Left renal pelvis (tissue), 4 donors: ENCODE results near the gene BUB1B. TPM values are rescaled to one million over a fixed set of nuclear protein-coding genes. Genes with fewer than 3 reads are reported as not detected.
"Not testable (repeated sequence)": the region's sequence is repeated elsewhere in the genome, so short reads cannot be mapped to it uniquely, and the experiment has no call there.

ENCODE experiments used
- DNase-seq, 4 donors: peaks; one replicate each; pipeline ENCODE4 v3.0.0-alpha.2; 2013; ENCODE audit warnings: low read depth in 4 of 4, low spot score in 3 of 4
- polyA plus RNA-seq, 4 donors: library from polyadenylated mRNA; unstranded; fragments of 120-200 nt; gene quantifications; one replicate each; pipeline ENCODE4 v1.2.1, GENCODE V29; 2013; ENCODE audit not compliant: insufficient read length in 4 of 4

The BUB1B gene
- polyA plus RNA-seq, 4 donors, result 27.0 to 33.2 (median 31.6) TPM

DNA sequence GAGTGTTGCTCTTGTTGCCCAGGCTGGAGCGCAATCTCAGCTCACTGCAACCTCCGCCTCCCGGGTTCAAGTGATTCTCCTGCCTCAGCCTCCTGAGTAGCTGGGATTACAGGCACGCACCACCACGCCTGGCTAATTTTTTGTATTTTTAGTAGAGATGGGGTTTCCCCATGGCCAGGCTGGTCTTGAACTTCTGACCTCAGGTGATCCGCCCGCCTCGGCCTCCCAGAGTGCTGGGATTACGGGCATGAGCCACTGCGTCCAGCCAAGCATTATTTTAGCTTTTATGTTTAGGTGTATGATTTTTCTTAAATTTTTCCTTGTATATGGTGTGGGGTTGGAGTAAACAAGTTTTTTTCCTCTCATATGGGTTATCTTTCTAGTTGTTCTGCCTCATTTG, 6.5 kb downstream of the BUB1B start:
- DNase-seq, result not testable (repeated sequence)

DNA sequence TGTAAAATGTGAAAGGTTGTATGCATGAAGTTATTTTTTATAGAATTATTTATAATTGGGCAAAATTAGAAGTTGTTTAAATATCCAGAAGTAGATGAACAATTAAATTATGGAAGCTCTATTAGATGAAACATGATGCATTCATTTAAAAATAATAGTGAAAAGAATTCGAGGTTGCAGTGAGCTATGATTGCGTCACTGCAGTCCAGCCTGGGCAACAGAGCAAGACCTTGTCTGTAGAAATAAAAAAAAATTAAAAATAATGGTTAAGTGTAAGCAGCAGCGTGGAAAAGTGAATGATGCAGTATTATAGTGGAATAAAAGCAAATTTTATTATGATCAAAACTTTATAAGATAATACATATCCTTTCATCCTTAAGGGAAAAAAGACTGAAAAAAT, 14.3 kb downstream of the BUB1B start:
- DNase-seq, result no peak

DNA sequence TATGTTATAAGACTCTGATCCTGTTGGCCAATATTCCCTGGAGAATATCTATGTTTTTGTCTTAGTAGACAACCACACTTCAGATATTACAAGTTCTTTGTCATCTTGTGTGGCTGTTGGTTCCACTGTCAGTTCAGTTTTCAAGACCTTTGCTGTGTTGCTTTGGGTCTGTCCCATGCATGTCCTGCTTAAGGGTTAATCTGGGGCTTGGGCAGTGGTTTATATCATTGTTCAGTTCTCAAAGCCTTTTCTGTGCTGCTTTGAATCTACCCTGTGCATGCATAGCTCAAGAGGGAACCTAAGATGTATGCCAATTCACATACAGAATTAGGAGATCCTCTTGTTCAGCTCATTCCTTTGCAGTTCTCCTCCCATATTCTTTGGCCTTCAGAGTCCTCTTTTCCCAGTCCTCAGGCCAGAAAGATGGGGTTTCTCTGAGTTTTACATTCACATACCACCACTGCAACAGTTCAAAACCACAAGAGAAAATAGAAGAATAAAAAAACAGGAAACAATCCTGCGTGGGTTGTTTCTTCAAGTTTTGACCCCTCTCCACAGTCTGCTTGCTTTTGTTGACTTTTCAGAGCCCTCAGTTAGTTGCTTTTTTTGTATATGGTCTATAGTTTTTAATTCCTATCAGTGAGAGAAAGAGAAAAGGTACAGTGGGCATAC, 21.6 kb downstream of the BUB1B start:
- no peak for DNase-seq

DNA sequence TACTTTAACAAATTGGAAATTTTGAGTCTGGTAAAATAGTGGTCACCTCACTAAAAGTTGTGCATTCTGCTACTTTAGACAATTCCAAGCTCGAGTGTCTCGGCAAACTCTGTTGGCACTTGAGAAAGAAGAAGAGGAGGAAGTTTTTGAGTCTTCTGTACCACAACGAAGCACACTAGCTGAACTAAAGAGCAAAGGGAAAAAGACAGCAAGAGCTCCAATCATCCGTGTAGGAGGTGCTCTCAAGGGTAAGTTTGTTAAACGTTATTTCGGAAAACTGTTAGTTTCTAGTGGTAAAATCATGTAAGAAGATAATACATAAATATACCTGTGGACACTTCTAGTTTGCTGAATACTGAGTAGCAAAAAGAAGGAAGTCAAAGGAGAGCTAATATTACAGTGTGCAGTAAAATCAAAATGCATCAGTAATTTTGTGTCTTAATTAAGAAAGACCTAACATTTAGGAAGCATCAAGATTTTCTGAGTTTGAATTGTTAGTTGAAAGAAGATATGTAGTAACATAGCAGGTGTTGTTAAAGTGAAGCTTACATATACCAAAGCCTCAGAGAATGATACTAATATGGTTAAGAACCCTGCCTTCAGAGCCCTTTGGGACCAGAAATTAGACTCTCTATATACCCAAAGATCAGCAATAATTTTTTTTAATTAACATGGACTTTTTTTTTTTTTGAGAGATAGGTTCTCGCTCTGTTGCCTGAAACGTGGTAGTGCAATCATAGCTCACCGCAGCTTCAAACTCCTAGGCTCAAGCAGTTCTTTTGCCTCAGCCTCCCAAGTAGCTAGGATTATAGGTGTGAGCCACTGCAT, 23.0 kb downstream of the BUB1B start:
- no peak for DNase-seq

DNA sequence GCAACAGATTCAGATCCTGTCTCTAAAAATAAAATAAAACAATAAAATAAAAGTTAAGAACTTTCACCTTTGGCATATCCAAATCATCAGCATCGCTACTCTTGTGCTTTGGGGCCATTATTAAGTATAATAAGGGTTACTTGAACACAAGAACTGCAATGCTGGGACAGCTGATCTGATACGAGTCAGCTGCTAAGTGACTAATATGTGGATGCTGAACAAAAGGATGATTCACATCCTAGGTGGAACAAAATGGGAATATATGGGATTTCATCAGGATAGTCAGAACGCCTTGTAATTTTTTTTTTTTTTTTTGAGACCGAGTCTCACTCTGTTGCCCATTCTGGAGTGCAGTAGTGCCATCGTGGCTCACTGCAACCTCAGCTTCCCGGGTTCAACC, 29.7 kb downstream of the BUB1B start:
- no peak for DNase-seq

DNA sequence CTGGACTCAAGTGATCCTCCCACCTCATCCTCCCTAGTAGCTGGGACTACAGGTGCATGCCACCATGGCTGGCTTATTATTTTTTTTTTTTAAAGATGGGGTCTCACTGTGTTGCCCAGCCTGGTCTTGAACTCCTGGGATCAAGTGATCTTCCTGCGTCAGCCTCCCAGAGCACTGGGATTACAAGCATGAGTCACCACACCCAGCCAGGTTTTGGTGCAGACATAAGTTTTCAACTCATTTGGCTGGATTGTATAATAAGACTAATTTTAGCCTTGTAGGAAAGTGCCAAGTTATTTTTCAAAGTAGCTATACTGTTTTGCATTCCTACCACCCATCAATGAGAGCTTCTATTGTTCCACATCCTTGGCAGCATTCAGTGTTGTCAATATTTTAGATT, 32.1 kb downstream of the BUB1B start:
- DNase-seq, result no peak

DNA sequence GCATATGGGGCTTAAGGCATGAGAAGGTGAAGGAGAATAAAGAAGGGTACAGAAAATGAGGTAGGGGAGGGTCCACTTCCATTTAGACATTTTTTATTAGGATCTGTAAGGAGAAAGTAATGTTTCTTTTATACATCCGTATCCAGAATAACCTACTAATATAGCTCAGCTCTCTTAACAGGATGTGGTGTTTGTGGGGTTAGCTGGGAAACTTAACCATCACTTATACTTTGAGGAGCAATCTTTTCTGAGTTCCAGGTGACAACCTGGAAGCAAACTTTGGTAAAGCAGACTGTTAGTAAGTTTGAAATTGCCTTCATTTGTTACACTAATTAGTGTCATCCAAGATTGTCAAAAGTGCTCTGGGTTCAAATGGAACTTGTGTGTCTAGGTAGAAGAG, 36.6 kb downstream of the BUB1B start:
- DNase-seq, result no peak

DNA sequence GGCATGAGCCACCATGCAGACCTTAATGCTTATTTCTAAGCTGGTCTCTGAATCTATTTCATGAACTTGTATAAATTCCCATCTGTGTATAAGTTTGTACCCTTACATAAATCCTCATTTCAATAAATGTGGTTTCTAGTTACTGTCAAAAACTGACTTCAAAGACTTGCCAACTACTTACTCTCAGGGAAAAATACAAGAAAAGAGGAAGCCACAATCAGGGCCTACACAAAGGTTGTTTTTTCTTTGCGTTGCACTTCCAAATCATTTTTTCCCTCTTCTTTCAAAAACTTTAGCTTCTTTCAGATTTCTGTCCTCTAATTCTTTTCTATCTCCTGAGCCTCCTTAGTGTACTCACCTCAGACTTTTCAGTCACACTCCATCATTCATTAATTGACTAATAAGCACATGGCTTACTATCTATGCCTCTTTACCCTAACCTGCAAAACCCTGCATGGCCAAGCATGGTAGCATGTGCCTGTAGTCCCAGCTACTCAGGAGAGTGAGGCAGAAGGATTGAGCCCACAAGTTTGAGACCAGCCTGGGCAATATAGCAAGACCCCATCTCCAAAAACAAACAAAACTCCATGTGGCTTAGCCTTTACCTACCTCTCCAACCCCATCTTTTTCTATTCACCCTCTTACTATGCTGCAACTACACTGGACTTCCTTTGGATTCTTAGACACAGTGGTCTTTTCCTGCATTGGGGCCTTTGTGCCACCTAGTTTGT, 37.7 kb downstream of the BUB1B start:
- DNase-seq, result no peak

DNA sequence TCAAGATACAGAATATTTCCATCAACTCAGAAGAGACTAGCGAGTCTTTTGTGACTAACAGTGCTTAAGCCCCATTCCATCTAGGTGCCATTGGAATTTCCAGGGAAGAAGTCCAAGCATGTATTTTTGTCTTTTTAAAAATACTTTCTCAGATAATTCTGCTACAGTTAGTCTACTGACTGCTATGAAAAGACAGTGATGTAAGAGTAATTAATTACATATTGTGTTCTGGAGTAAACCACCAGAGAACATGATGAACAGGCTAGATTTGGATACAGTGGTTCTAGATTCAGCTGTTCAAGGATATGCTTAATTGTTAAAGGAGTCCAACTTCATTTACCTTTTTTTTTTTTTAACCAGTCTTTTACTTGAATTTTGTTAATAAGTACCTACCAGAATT, 43.2 kb downstream of the BUB1B start:
- no peak for DNase-seq

DNA sequence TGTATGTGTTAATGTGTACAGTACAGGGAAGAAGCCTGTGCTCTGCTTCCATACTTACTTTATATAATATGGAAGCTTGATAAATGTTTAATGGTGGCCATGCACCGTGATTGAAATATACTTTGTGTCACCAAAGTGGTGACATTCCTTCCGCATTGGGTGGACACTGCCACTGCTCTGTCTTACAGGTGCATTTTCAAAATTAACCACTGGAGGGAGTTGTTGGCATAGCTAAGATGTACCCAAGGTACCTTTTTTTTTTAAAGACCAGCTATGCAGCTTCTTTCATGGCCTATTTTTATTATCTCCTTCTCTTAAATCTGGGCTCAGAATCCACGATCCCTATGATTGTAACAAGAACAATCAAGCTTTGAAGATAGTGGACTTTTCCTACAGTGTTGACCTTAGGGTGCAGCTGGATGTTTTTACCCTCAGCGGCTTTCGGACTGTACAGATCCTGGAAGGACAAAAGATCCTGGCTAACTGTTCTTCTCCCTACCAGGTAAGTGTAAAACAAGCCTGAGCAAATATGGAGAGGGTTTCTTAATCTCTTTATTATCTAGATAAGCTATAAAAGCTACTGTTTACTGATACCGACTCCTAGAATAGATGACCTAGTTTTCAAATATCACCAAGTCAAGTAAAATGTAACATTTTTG, 56.4 kb downstream of the BUB1B start:
- peak in 3 of 4 donors; percentile 54 to 78 (median 62) for DNase-seq

DNA sequence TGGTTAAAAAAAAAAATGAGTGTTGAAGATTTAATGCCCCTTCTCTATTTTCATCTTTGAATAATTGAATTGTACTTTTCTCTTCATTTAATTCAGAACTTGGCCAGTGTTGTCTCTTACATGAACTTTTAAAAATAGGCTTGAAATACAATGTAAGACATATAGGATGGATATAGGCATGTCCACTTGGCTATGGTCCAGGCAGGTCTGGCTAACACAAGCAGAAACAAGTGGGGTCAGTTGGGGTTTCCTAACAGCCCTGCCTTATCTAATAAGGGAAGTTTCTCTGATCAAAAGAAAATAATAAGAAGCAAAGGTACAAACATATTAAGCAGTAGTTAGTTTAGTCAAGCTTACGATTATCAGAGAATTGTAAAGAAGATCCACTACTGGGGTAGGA, 58.9 kb downstream of the BUB1B start:
- no peak for DNase-seq

DNA sequence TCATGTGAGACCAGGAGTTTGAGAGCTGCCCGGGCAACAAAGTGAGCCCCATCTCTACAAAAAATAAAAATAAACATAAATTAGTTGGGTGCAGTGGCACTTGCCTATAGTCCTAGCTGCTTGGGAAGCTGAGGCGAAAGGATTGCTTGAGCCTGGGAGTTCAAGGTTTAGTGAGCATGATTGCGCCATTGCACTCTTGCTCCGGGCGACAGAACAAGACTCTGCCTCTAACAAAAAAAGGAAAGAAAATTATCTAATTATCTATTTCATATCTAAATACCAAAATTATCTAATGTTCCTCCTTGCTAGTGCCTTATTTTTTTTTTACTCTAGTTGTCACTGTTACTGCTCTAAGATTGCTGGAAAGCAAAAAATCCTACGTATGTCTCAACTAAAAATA, 61.3 kb downstream of the BUB1B start:
- DNase-seq, result no peak

DNA sequence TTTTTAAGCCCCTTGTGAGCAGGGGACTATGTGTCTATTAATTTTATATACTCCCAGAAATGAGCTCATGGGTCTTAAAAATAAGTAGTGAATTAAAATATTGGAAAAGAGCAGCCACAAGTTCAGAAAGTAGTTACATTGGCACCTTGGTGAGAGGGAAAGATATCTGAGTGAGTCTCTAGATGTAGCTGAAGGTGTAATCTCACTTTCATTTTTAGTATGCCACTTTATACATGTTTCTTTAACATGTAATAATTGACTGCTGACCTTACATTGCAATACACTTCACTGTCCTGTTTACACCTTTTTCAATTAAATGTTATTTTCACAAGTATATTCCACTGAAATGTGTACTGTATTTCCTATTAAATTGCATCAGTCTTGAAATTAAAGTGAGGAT, 65.9 kb downstream of the BUB1B start:
- no peak for DNase-seq

DNA sequence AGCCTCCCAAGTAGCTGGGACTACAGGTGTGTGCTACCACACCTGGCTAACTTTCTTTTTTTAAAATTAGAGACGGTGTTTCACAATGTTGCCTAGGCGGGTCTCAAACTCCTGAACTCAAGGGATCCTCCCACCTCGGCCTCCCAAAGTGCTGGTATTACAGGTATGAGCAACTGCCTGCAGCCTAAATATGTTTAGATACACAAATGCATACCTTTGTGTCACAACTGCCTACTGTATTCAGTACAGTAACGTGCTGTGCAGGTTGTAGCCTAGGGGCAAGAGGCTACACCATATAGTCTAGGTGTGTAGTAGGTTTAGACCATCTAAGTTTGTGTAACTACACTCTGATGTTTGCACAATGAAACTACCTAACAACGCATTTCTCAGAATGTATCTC, 68.4 kb downstream of the BUB1B start:
- DNase-seq, result no peak

DNA sequence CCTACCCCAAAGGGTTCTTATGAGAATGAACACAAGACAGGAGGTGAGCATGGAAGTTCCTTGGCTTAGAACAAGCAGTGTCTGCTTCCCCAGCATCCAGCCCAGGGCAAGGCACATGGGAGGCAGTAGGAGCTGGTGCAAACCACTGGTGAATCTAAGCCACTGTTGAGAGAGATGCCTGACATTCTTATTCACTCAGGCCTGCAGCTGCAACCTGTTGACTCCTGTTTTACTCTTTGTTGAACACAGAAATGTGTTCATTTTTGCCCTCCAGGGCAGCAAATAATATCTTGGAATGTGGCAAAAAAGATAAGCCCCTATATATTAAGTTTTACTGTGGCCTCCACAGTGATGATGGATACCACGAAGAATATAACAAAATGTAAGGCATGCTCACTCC, 69.1 kb downstream of the BUB1B start:
- DNase-seq, result no peak

DNA sequence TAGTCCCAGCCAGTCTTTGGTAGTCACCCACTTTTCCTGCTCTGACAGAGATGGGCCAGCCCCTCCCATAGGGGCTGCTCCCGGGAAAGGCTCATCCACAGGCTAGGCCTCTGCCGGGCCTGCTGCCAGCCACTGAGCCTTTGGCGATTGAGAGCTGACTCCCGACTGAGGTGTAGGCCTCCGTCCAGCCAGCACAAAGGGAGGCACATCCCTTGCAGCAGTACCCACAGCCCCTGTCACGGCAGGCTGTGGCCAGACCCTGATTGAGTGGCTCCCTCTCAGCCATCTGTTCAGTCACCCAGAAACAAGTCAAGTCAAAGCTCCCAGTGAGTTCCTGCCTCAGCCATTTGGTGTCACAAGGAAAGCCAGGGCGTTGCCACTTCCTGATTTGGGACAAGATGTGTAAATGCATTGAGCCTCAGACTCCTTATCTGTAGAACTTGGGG, 71.8 kb downstream of the BUB1B start:
- no peak for DNase-seq

DNA sequence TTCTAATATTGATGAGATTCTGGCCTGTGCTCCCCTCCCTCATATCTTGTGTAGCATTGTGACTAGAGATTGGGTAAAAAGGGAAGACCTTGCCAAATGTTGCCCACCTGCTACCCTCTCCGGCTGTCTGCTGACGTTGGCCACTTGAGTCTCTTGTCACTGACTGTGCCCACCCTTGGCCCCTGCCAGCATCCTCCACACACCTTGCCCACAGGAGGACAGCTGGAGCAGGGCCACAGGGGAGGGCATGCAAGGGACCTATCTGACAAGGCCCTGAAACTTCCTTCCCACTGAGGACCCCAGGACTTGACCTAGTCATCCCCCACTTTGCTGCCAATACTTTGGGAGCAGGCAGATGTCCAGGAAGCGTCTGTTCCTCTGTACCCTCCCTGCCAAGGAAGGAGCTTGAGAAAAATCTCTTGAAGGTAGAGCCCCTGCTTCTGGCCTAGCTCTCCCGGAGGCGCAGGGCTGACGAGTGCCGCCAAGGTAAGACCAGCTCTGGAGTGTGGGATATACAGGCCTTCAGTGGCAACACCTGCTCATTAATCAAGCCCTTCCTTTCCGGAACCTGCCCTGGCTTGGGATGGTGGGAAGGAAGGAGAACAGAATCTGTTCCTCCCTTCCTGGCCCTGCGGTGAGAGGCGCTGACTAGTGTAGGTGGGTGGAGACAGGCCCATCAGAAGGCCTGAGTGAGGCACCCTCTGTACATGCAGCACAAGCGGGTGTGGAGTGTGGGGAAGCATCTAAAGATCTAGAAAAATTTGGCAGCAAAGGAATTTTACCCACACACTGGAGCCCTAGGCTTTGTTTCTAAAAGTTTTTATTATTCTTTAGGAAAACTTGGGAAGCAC, 73.1 kb downstream of the BUB1B start:
- no peak for DNase-seq

DNA sequence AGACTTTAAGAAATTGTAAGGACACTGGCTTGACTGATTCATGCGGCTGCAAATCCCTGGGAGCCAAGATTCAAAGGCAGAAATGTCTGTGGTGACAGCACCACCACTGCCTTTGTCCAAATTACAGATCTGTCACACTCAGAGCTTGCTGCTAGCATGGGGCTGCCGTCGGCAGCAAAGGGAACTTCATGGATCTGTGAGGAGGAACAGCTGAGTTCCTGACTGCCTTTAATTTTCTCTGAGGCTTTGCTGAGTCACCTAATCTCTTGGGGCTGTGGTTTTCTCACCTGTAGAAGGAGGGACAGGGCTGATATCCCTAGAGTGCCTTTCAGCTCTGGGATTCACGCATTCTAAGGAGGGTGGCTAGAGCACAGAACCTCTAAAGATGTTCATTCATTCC, 73.9 kb downstream of the BUB1B start:
- DNase-seq, result no peak

DNA sequence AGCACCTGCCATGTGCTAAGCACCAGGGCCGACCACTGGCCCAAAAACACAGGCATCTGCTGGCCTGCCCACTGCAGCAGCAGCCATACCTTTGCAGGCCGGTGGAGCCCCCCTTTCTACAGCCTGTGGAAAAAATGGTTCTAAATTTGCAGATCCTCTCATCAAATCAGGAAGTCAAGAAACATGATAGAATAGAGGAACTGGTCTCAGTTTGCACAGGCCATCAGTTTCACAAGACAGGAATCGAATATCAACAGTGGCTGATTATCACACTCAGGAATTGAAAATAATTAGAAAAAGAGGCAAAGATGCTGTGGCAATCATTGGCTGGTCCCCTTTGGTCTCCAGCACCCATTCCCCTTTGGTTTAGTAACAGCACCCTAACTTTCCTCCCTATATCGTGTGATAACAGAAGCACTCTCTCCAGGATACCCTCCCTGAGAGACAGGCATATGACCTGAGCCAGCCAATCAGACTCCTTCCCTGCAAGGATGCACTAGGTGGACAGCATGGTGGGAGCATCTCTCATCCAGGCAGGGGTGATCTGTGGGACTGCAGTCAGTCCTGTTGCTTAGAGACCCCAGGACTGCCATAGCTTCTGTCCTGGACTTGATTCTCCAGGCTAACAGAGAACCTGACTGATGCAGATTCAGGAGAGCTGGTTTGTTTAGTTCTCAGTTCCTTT, 74.5 kb downstream of the BUB1B start:
- DNase-seq, result no peak
